ENCODE results near the gene TNFSF10.

GRCh38 chr3:172541945-172542488 is 18.8 kb upstream of the TNFSF10 start:
- TF ChIP-seq POLR2A (IDR thresholded peaks at IDR 0.05; ENCODE audit: low read length) (no peak), GATA1 (IDR thresholded peaks at IDR 0.05; ENCODE audit: low read depth, low read length) (no peak)
